ENCODE data around the gene BATF3.

Gene BATF3

GRCh38 chr1:212638492-212639151, 61.0 kb downstream of the BATF3 start:
- Histone ChIP-seq H3K4me3 (ENCODE audit: low read depth in 1 of 2, low read length in 2 of 2) (peak overlapping the region in 1 of 2 donors; percentile 12), H3K27ac (ENCODE audit: low read length) (peak overlapping the region; percentile 40), H3K36me3 (ENCODE audit: control insufficient read depth in 1 of 2, insufficient read depth in 2 of 2, low read length in 2 of 2) (no peaks in the 10 kb centered on the region), H3K27me3 (ENCODE audit: low read depth, low read length) (no peaks in the 10 kb centered on the region), H3K4me1 (ENCODE audit: control insufficient read depth in 1 of 2, insufficient read depth in 2 of 2, low read length in 2 of 2) (peaks cover 9 to 15% of the 10 kb centered on the region in 2 donors), H3K9me3 (ENCODE audit: control insufficient read depth in 1 of 2, low read length in 2 of 2) (no peaks in the 10 kb centered on the region)

DNA sequence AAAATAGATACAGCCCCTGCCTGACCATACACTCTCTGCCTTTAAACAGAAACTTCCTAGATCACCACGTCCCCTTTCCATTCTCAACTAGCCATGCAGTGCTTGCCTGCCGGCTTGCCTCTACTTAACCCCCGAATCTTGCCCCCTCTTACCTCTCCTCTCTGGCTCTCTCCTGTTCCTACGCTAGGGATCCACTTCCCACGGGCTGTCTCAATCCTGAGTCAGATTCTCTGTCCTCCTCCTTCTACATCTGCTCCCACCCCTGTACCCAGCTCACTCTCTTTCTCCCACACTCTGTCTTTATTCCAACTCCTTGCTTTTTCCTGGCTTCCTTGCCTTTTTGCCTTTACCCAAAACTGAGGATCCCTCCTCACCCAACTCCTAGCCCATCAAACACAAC, 61.7 kb downstream of the BATF3 start:
- Histone ChIP-seq H3K27ac (ENCODE audit: low read length) (peak overlapping the region; percentile 40), H3K9me3 (ENCODE audit: control insufficient read depth in 1 of 2, low read length in 2 of 2) (no peaks in the 10 kb centered on the region), H3K4me3 (ENCODE audit: low read depth in 1 of 2, low read length in 2 of 2) (peak overlapping the region in 1 of 2 donors; percentile 12), H3K27me3 (ENCODE audit: low read depth, low read length) (no peaks in the 10 kb centered on the region), H3K4me1 (ENCODE audit: control insufficient read depth in 1 of 2, insufficient read depth in 2 of 2, low read length in 2 of 2) (peaks cover 9 to 15% of the 10 kb centered on the region in 2 donors), H3K36me3 (ENCODE audit: control insufficient read depth in 1 of 2, insufficient read depth in 2 of 2, low read length in 2 of 2) (no peaks in the 10 kb centered on the region)
